Measurements from ENCODE around the gene GRIK4.

DNA sequence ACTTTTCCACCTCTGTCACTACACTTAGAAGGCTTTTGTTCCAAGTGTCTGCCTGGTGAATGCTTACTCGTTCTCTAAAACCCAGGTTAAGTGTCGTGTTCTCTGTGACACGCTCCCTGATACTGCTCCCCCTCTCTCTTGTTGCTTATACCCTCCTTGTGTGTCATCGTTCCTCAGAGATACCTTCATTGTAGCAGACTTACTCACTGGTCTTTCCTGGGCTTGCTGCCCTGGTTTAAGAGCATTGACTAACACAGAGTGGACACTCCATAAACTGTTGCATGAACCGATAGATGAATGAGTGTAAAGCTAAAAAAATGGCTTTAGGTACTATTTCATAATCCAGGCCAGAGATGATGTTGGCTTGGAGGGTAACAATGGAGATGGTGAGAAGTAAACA is 171.3 kb downstream of the GRIK4 start:
- TF ChIP-seq CTCF (IDR thresholded peaks at IDR 0.05; ENCODE audit: insufficient read depth, low read depth, low read length) (no peak), EZH2 (IDR thresholded peaks at IDR 0.05; ENCODE audit: insufficient read depth, low read length) (no peak)
